Endothelial cell of umbilical vein (primary cell): ENCODE measurements around the gene CARD8. TPM values are rescaled to one million over a fixed set of nuclear protein-coding genes. Genes with fewer than 3 reads are reported as not detected.

Experiments
- BruUV-seq: library from RNA; stranded (reverse); fragments of 400-500 nt; replicated peaks from 2 replicates; lab custom pipeline; 2021; lab: Mats Ljungman, UMichigan
- CTCF ChIA-PET: fragments of 300-600, 350-600 bp; sonication (Branson Sonifier 250); formaldehyde crosslinking; loops from one replicate; lab custom pipeline; 2021; ENCODE audit warnings: antibody characterized with exemption, inconsistent platforms; lab: Charles Lee
- POLR2A ChIA-PET: fragments of 300-600, 350-600 bp; sonication (Branson Sonifier 250); formaldehyde crosslinking; loops from one replicate; lab custom pipeline; 2021; ENCODE audit warnings: antibody characterized with exemption, inconsistent platforms; lab: Charles Lee
- DNase-seq: peaks from one replicate; pipeline ENCODE4 v3.0.0-alpha.2; 2011; ENCODE audit warnings: low read depth, low spot score
- FAIRE-seq: peaks from 2 replicates; lab custom pipeline; 2011; peaks lifted over from hg19 to GRCh38; lab: Jason Lieb, UNC
- H2AFZ ChIP-seq: 2 replicates; pipeline ENCODE4 v1.6.0; 2012; ENCODE audit warnings: low read depth, low read length, control low read depth, inconsistent platforms
- H3K27ac ChIP-seq: 2 replicates; pipeline ENCODE4 v1.5.1; 2011; ENCODE audit warnings: low read depth, mild to moderate bottlenecking, control low read depth, low read length, moderate library complexity; ENCODE audit not compliant: insufficient read depth
- H3K27me3 ChIP-seq, 2 experiments: 2 replicates each; pipeline versions ENCODE4 v1.6.0 to v1.6.1; 2011; ENCODE audit warnings: low read length in 2 of 2, mixed read lengths in 1 of 2; ENCODE audit not compliant: control insufficient read depth in 2 of 2, insufficient read depth in 2 of 2
- H3K36me3 ChIP-seq, 2 experiments: 2 replicates in 1 of 2; 3 replicates in 1 of 2; pipeline ENCODE4 v1.5.1; 2011; ENCODE audit warnings: low read length in 2 of 2, mild to moderate bottlenecking in 1 of 2, moderate library complexity in 1 of 2; ENCODE audit not compliant: control insufficient read depth in 2 of 2, insufficient read depth in 2 of 2; ENCODE audit errors: extremely low read depth in 1 of 2
- H3K4me1 ChIP-seq: 3 replicates; pipeline ENCODE4 v1.5.1; 2011; ENCODE audit warnings: mild to moderate bottlenecking, low read length; ENCODE audit not compliant: control insufficient read depth, insufficient read depth; ENCODE audit errors: extremely low read depth
- H3K4me2 ChIP-seq: 2 replicates; pipeline ENCODE4 v1.6.1; 2011; ENCODE audit warnings: low read length, control low read depth, mixed read lengths; ENCODE audit not compliant: insufficient read depth
- H3K4me3 ChIP-seq, 3 experiments: fragments of 200-600 bp in 1 of 3; sonication (generic), shearing (Covaris generic) in 1 of 3; replicated peaks in 1 of 3; 2 replicates each; pipeline ENCODE4 v1.5.1; 2011 to 2016; ENCODE audit warnings: control low read depth in 3 of 3, low read length in 3 of 3, mild to moderate bottlenecking in 2 of 3, inconsistent platforms in 1 of 3, low read depth in 1 of 3, moderate library complexity in 1 of 3; ENCODE audit not compliant: insufficient read depth in 1 of 3
- H3K79me2 ChIP-seq: 2 replicates; pipeline ENCODE4 v1.6.0; 2012; ENCODE audit warnings: low read length, inconsistent platforms; ENCODE audit not compliant: control insufficient read depth, insufficient read depth
- H3K9ac ChIP-seq: replicated peaks from 2 replicates; pipeline ENCODE3; 2011; ENCODE audit warnings: low read length, control low read depth; ENCODE audit not compliant: insufficient read depth; ENCODE audit errors: extremely low read depth
- H3K9me1 ChIP-seq: replicated peaks from 3 replicates; pipeline ENCODE4 v1.6.0; 2011; ENCODE audit warnings: mild to moderate bottlenecking, low read length; ENCODE audit not compliant: control insufficient read depth, insufficient read depth; ENCODE audit errors: extremely low read depth
- H3K9me3 ChIP-seq: replicated peaks from 2 replicates; pipeline ENCODE4 v1.5.1; 2012; ENCODE audit warnings: low read length, inconsistent platforms; ENCODE audit not compliant: control insufficient read depth, insufficient read depth
- H4K20me1 ChIP-seq: replicated peaks from 2 replicates; pipeline ENCODE3; 2011; ENCODE audit warnings: mild to moderate bottlenecking, low read length; ENCODE audit not compliant: control insufficient read depth, insufficient read depth; ENCODE audit errors: extremely low read depth
- EZH2 ChIP-seq: IDR thresholded peaks from 2 replicates; pipeline ENCODE4 v1.6.1; 2012; ENCODE audit warnings: borderline replicate concordance, low read depth, mild to moderate bottlenecking, moderate library complexity, low read length, inconsistent platforms; ENCODE audit not compliant: severe bottlenecking
- FOS ChIP-seq: IDR thresholded peaks from 2 replicates; pipeline ENCODE4 v1.6.1; 2011; ENCODE audit warnings: mild to moderate bottlenecking, low read length, moderate library complexity, borderline replicate concordance; ENCODE audit not compliant: insufficient read depth
- GATA2 ChIP-seq: IDR thresholded peaks from 2 replicates; pipeline ENCODE4 v1.7.0; 2011; ENCODE audit warnings: low read depth, mild to moderate bottlenecking, moderate library complexity, mixed read lengths, low read length; ENCODE audit not compliant: insufficient read length, insufficient read depth
- JUN ChIP-seq: IDR thresholded peaks from 2 replicates; pipeline ENCODE4 v1.6.1; 2011; ENCODE audit warnings: borderline replicate concordance, low read depth; ENCODE audit not compliant: insufficient read length, insufficient read depth
- MYC ChIP-seq: IDR thresholded peaks from one replicate; pipeline ENCODE4 v1.6.1; 2011; ENCODE audit warnings: mild to moderate bottlenecking, low read depth, low read length
- POLR2A ChIP-seq: IDR thresholded peaks from 2 replicates; pipeline ENCODE4 v1.6.1; 2012; ENCODE audit warnings: low read depth, mild to moderate bottlenecking, control low read depth, low read length
- POLR2AphosphoS5 ChIP-seq: IDR thresholded peaks from 2 replicates; pipeline ENCODE4 v1.6.1; 2012; ENCODE audit warnings: low read depth, mild to moderate bottlenecking, control low read depth, low read length, moderate library complexity; ENCODE audit not compliant: insufficient read depth
- dilution Hi-C: fragments of 300-500 bp; cut with MboI; formaldehyde crosslinking; loops from one replicate; pipeline ENCODE4 v1.15.0; 2019; ENCODE audit warnings: low sequenced_read_pairs; ENCODE audit not compliant: extremely low pct_ligation_motif_present
- intact Hi-C: fragments of 100-400 bp; cut with micrococcal nuclease; formaldehyde crosslinking; loops from one replicate; pipeline ENCODE4 v1.10.0; 2022
- polyA plus RNA-seq, 4 experiments: library from polyadenylated mRNA; depleted of rRNA in 3 of 4; stranded (reverse) in 3 of 4; unstranded in 1 of 4; fragments of >200 nt; gene quantifications; 2 replicates each; pipeline versions ENCODE4 v1.2.1 to v1.2.3, GENCODE V29; 2011 to 2012; ENCODE audit warnings: missing spikeins in 1 of 4
- total RNA-seq: library from RNA; stranded (reverse); gene quantifications from 2 replicates; pipeline ENCODE4 v1.2.3, GENCODE V29; 2021
- TF ChIP-seq, protein P1 (sequence below), 2 donors: IDR thresholded peaks; 1 replicate in 1 of 2; 2 replicates in 1 of 2; pipeline ENCODE4 v1.5.1; 2011; ENCODE audit warnings: low read length in 2 of 2, mild to moderate bottlenecking in 2 of 2, moderate library complexity in 2 of 2, control low read depth in 1 of 2, inconsistent platforms in 1 of 2, low read depth in 1 of 2; ENCODE audit not compliant: insufficient read depth in 1 of 2; ENCODE audit errors: extremely low read depth in 1 of 2
- TF ChIP-seq, protein P2 (sequence below): IDR thresholded peaks from 2 replicates; pipeline ENCODE4 v1.6.1; 2011; ENCODE audit not compliant: insufficient read depth, insufficient read length

Gene CARD8
- total and polyA plus RNA-seq, 2 donors (not counting 3 experiments of a cell fraction or from before 2014, with no cell fraction given) = 64.6 to 123 TPM

DNA sequence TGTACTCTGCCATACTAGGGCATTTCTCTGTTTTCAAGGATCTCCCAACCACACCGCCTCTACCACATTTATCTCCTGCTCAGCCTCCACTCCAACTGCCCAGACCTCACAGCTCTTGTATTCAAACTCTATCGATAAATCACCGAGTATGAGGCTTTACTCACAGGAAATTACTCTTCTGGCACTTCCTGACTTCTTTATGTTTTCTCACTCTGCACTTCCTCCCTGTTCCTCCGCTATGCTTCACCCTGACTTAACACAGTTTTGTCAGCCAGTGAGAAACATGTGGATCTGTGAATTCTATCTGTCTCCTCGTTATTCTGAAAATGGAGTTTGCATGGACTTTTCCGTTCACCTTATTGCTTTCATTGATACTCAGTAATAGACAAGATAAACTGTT, 2.6 kb upstream of the CARD8 start:
- POLR2A ChIA-PET = interaction anchor here (1.3 to 2.3 kb wide), 2 partner anchors 13 to 54 kb away, joined by 4 to 9 read pairs; no protein-coding TSS in a partner anchor
- no peaks in the 10 kb centered on the region for H3K36me3 ChIP-seq
- H3K9me1 ChIP-seq = no peaks in the 10 kb centered on the region
- H3K4me3 ChIP-seq = peak overlapping the region in 2 of 3 experiments; percentile 34 to 70
- H3K4me1 ChIP-seq = peaks cover 45% of the 10 kb centered on the region
- FAIRE-seq (peak; percentile 98), DNase-seq (peak; percentile 80)
- H3K9me3 ChIP-seq = no peaks in the 10 kb centered on the region
- peak overlapping the region; percentile 100 for H3K4me2 ChIP-seq
- intact Hi-C loops (loop anchor here (1.0 kb wide), 1 partner anchor 9 kb away; no protein-coding TSS in a partner anchor), dilution Hi-C loops (no loop called here)
- BruUV-seq = no TSS peak
- no peaks in the 10 kb centered on the region for H3K27me3 ChIP-seq
- no peak overlapping the region for H2AFZ ChIP-seq
- no peaks in the 10 kb centered on the region for H4K20me1 ChIP-seq
- peak overlapping the region; percentile 95 for H3K27ac ChIP-seq
- H3K9ac ChIP-seq = peak overlapping the region; percentile 68
- CTCF ChIA-PET = interaction anchor here (1.3 to 3.7 kb wide), 8 partner anchors 8 to 151 kb away, joined by 4 to 43 read pairs (median 10); no protein-coding TSS in a partner anchor
- peaks cover 14% of the 10 kb centered on the region for H3K79me2 ChIP-seq
- TF ChIP-seq MYC (no peak), JUN (peak; percentile 49), POLR2A (peak; percentile 34), POLR2AphosphoS5 (peak; percentile 70), EZH2 (no peak), GATA2 (peak; percentile 79), FOS (peak; percentile 86)
- TF ChIP-seq, protein P1, sequence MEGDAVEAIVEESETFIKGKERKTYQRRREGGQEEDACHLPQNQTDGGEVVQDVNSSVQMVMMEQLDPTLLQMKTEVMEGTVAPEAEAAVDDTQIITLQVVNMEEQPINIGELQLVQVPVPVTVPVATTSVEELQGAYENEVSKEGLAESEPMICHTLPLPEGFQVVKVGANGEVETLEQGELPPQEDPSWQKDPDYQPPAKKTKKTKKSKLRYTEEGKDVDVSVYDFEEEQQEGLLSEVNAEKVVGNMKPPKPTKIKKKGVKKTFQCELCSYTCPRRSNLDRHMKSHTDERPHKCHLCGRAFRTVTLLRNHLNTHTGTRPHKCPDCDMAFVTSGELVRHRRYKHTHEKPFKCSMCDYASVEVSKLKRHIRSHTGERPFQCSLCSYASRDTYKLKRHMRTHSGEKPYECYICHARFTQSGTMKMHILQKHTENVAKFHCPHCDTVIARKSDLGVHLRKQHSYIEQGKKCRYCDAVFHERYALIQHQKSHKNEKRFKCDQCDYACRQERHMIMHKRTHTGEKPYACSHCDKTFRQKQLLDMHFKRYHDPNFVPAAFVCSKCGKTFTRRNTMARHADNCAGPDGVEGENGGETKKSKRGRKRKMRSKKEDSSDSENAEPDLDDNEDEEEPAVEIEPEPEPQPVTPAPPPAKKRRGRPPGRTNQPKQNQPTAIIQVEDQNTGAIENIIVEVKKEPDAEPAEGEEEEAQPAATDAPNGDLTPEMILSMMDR (IDR thresholded peaks at IDR 0.05; ENCODE audit: extremely low read depth in 1 of 2, insufficient read depth in 1 of 2, low read depth in 1 of 2, low read length in 2 of 2) = no peak
- TF ChIP-seq, protein P2, sequence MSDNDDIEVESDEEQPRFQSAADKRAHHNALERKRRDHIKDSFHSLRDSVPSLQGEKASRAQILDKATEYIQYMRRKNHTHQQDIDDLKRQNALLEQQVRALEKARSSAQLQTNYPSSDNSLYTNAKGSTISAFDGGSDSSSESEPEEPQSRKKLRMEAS = no peak
